HS-5 (cell line): ENCODE data around the gene TNIK.
A peak's percentile ranks its signal among the peaks of the same experiment; 100 is the strongest.
"Not testable (repeated sequence)": the region's sequence is repeated elsewhere in the genome, so short reads cannot be mapped to it uniquely, and the experiment has no call there.

Experiments
- DNase-seq: peaks from one replicate; pipeline ENCODE4 v3.0.0-alpha.2; 2012; ENCODE audit warnings: low read depth

TNIK gene

DNA sequence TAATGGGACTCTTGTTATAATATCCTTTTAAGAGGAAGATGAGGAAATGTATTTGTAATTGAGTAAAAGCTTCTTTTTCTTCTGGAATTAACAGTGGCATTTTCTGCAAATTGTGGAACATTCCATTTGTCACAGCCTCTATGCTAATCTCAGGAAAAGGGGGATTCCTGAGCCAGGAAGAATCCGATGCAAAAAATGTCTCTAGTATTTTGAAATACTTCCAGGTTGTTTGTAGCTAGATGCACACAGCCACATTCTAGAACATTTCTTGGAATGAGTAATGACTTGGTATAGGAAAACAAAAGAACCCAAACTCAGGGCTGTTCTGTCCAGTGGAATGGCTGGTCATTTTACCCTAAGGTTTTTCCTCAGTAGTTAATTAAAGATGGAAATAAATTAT is 335.2 kb downstream of the TNIK start:
- no peak for DNase-seq

DNA sequence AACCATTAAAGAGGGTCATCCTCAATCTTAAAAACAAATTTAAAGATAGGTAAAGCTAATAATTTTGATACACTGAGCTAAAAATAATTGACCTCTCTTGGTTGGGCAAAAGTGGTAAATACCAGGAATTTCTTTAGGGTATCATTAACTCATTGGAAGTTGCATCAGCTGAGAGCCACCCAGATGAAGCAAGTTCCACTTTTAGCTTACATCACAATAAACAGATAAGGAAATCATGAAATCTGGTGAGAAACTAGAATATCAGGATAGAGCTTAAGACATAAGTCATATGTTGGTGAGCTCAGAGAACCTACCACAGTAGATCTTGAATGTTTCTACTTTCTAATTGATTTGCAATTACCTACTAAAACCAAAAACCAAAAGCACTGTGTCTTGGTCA is 336.3 kb downstream of the TNIK start:
- no peak for DNase-seq

DNA sequence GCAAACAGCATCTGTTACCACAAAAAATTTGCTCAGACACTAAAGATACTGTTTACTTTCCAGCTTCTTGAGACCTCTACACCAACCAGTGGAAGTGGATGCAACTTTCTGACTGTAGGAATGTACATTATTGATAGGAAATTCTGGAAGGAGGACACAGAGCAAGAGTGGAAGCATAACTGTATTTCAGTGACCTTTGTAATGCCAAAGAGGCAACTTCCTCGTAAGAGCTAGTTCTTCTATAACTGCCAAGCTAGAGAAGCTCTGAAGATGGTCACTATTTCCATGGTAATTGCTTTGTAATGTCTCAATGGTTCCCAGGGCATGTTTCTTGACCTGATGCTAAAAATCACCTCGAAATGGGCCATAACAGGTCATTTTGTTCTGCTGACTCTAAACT is 337.3 kb downstream of the TNIK start:
- no peak for DNase-seq

DNA sequence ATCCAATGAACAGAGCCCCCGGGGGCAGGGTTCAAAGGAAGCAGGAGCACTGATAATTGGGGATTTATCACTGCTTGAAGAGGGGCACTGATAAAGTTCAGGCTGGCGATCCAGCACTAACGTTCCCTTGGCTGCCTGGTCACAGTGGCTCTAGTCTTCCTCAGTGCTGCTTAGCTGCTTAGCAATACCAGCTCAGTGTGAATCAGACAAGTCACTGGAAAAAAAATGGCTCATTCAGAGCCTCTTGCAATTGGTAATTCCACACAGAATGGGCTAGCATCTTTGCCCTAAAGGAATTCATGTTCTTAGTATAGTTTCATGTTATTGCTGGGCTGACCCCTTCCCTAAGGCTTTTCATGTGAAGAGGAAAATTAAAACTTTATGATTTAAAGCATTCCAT is 338.0 kb downstream of the TNIK start:
- no peak for DNase-seq

DNA sequence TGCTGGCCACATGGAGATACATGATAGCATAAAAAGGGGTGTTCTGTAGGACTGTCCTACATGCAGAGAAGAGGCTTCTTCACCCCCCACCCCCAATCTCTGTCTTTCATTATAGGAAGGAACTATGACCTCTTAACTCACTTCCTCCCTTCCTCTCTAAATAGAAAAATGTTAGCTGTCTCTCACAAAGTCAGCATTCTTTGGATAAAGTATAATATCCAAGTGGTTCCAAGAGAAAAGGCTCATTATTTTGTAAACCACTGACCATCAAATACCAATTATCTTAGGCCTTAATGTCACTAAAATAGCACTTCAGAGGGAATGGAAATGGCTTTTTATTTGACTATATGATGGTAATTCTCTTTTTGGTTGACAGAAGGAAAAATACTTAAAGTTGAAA is 338.4 kb downstream of the TNIK start:
- no peak for DNase-seq

DNA sequence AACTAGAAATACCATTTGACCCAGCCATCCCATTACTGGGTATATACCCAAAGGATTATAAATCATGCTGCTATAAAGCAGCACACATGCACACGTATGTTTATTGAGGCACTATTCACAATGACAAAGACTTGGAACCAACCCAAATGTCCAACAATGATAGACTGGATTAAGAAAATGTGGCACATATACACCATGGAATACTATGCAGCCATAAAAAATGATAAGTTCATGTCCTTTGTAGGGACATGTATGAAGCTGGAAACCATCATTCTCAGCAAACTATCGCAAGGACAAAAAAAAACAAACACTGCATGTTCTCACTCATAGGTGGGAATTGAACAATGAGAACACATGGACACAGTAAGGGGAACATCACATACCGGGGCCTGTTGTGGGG is 340.8 kb downstream of the TNIK start:
- not testable (repeated sequence) for DNase-seq

DNA sequence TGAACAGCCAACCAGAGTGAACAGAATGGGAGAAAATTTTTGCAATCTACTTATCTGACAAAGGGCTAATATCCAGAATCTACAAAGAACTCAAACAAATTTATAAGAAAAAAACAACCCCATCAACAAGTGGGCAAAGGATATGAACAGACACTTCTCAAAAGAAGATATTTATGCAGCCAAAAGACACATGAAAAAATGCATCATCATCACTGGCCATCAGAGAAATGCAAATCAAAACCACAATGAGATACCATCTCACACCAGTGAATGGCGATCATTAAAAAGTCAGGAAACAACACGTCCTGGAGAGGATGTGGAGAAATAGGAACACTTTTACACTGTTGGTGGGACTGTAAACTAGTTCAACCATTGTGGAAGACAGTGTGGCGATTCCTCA is 341.2 kb downstream of the TNIK start:
- not testable (repeated sequence) for DNase-seq

DNA sequence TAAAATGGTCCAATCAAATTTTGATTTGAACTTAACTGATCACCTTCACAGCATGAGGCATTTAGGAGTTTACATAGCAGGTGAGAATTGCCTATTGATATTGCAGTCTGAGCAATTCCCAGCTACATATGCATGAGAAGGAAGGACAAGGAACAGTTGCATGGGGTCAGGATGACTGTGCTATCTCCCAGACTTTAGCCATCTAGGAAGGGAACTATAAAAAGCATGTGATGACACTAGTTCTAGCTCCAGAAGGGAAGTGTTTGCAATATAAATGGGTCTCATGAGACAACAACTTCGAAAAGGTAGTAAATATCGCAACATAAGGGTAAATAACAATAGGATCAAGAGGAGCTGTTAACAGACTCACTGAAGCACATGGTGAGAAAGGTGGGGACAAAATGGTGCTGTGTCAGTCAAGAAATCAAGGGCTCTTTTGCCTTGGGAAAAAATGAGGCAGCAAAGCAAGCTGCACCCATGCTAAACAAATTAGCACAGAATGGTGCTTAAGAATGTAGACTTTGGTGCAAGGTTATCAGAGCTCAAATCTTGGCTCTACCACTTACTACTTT is 343.3 kb downstream of the TNIK start:
- DNase-seq: no peak

DNA sequence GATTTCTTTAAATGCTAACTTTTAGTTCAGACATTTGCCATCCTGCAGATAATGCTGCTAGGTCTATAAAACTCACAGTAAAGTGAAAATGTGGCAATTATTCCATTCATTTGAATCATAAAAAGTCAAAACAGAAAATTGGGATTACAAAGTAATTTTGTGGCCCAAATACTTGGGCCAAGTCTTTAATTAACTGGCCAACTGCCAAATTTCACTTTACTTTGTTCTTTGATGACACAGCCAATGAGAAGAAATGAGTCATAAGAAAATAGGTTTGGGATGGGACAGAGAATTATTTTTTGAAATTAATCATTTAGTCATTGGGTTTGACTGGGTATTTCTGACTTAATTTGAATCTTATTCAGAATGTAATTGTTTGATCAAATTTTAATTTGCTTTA is 343.8 kb downstream of the TNIK start:
- no peak for DNase-seq

DNA sequence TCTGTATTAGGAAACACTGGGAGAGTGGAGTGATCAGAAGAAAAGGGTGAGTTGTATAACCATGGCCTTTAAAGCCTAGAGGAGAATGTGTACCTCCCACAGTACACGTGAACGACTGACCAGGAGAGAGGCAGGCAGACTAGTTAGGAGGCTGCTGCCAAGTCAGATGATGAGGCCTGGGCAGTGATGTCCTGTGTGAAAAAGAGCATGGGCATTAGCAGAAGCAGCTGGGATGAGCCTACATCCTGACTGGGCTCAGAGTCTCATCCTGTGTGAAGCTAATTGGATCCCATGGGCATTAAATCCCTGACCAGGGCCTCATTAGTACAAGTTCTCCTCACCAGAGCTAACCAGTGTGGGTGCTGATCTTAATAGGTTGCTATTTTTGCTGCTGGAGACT is 344.5 kb downstream of the TNIK start:
- DNase-seq: no peak

DNA sequence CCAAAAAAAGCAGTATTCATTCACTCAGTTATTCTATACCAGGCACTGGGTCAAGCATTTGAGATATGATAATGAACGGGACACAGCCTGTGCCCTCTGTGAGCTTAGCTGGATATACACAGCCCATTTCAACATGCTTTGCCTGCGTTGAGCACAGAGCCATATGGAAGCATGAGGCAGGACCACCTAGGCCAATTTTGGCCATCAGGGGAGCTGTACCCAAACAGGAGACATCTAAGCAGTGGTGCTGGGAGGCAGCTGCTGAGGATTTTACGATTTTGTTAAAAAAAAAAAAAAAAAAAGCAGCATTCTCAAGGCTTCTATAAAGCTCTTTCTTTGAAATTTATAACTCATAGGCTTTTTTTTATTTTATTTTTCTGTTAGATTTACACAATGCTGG is 346.5 kb downstream of the TNIK start:
- DNase-seq: no peak

DNA sequence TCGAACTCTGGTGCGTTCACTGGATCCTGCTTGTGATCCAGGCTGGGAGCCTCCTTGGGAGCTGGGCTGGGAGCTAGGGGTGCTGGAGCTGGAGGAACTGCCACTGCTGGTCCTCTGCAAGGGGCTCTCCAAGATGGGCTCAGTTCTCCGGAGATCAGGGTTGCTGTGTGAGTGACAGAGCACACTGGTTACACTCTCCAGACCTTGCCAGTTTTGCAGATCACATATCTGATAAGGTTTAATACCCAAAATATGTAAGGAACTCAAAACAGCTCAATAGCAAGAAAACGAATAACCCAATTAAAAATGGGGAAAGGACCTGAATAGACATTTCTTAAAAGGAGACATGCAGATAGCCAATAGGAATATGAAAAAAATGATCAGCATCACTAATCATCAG is 349.5 kb downstream of the TNIK start:
- DNase-seq: no peak

DNA sequence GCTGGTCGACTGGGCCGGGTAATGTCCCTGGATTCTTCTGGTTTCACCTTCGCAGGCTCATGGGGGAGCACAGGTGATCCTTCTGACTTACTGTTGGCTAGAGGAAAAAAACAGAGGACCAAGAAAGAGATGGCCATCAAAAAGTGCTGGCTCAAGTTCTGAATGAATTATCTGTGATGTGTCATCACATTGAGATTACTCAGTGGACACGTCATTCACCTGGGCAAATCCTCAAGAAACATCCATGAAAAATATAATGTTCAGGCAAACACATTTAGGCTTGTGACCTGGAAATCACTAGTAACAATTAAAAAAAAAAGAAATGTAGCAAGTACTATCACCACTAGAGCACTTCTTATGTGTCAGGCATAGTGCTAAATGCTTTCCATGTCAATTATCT is 352.1 kb downstream of the TNIK start:
- peak; percentile 55 for DNase-seq

DNA sequence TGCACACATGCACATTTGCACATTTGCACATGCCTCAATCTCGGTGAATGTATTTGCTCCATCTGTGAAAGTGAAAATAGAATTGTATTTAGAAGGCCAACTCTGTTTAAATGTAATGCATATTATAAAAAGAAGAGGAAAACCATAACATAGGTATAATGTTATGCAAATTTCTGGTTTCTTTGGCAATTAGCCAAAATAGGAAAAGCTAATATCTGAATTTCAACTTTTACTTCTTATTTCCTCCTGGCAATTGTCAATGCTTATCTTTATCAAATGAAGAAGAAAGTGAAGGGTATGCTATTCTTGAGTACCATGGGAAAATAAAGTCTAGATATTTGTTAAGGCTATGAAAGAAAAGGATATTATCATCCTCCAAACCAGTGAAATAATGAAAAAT is 357.0 kb downstream of the TNIK start:
- DNase-seq: no peak

DNA sequence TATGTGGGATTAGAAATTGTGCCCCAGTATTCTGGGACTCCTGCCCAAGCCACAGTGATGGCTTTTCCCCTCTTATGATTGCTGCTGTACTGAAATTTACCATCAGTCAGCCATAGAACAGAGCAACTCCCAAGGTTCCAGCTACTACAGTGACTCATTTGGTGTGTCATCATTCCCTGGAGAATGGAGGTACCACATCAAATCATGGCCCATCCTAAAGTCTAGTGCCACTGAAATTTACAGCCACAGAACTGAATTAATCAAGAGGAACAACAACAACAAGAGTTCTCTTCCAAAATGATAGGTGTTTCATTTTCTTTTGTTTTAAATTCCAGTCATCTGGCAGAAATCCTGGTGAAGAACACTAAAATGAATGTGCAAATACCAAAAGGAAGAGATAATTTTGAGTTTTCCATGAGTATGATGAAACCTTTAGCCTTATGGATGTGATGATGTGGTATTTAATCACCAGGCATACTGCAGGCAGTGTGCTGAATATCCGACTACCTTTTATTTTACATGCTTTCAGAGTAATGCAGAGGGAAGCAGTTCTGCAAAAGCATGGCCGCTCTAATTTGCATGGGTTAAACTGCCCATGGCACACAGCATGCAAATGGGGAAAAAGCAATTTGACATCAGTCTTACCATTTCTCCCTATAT is 358.1 kb downstream of the TNIK start:
- DNase-seq: peak; percentile 83

DNA sequence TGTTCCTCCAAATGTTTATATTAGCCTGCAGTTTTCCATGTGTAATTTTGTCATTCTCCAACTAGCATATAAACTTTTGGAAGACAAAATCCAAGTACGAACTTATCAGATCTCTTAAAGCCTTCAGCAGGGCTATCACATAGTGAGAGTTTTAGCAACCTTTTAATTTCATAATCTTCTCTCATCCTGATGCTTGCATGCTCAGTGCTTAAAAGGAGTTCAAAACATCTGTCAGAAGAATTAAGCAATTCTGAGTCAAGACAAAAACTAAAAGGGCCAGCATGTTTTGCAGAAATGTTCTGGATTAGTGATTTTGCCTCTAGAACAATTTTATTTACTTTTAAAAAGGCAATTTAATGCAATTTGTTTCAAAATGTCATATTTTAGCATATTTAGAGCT is 360.3 kb downstream of the TNIK start:
- no peak for DNase-seq

DNA sequence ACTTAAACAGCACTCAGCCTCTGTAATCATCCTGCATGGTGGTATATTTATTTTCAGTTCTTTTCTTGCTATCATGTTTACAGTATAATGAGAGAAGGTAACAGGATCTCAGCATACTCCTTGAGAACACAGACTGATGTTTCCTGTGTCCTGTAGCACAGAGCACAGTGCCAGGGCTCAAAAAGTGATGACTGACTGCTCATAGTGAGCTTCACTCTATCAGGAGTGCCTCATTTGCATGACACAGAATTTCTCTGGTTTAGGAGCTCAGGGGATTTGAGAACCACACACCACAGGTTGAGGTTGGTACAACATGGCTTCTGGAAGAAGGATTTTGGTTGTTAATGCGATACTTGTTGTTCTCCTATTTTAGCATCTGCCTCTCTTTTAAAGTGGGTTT is 365.1 kb downstream of the TNIK start:
- no peak for DNase-seq

DNA sequence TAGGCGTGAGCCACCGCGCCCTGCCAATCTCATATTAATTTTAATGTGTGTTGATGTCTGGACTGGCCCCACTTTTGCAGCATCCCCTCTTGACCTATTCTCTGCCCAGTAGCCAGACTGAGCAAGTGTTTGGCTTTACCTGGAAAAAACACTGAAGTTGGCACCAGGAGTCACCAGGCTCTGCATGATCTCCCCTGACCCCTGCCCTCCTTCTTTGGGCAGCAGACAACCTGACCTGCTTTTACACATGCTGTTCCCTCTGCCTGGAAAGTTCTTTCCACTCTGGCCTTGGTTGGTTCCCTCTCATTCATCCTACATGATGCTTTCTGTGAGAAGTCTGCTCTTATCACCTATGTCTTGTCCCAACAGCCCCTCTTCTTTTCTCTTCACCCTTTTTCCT is 365.8 kb downstream of the TNIK start:
- no peak for DNase-seq

DNA sequence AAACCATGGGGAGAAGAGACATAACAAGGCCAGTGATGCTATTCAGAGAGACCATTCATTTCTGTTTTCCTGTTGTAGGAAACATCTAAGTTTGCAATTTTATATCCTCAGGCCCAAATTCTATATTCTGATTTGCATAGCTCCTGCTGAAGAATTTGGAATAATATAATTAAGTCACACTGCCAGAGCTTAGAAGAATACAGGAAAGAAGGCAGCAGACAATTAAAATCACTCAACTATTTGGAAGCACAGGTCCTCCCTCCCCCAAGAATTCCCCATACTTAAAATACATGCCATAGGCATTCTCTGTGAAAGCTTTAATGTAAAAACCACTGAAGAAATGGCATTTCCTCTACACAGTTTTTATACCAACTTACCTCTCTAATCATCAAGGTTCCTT is 366.7 kb downstream of the TNIK start:
- DNase-seq: no peak

DNA sequence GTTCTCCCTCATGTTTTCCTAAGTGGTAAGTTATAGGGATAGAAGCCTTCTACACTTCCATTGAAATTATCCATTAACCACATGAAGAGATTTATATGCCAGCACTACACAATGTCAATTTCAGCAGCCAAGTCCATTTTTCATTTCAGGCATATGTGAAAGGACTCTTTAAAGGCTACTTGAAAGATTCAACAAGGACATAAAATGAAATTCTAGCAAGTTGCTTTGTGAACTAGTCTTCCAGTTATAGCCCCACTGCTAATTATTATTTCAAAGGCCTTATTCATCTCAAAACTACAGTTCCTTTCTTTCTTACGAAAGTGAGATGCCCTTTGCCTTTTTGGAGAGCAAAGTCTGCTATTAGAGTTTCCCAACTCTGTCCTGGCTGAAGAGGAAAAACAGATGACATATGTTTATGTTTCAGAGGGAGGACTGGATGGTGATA is 367.7 kb downstream of the TNIK start:
- no peak for DNase-seq

DNA sequence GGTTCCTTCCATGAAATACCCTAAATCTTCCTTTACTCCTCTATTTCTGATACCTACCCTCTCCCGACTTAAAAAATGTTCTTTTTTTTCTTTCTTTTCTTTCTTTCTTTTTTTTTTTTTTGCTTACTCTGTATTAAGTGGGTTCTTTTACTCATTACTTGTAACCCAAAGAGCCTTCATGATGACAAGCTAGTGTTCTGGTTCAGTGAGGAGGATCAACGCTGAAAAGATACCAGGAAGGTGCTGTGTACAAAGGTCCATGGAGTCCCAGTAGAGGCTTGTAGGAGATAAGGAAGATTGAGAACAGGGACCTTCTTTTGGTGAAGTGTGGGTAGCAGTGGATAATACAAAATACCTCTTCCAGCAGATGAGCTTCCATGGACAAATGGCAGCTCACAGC is 369.9 kb downstream of the TNIK start:
- no peak for DNase-seq

DNA sequence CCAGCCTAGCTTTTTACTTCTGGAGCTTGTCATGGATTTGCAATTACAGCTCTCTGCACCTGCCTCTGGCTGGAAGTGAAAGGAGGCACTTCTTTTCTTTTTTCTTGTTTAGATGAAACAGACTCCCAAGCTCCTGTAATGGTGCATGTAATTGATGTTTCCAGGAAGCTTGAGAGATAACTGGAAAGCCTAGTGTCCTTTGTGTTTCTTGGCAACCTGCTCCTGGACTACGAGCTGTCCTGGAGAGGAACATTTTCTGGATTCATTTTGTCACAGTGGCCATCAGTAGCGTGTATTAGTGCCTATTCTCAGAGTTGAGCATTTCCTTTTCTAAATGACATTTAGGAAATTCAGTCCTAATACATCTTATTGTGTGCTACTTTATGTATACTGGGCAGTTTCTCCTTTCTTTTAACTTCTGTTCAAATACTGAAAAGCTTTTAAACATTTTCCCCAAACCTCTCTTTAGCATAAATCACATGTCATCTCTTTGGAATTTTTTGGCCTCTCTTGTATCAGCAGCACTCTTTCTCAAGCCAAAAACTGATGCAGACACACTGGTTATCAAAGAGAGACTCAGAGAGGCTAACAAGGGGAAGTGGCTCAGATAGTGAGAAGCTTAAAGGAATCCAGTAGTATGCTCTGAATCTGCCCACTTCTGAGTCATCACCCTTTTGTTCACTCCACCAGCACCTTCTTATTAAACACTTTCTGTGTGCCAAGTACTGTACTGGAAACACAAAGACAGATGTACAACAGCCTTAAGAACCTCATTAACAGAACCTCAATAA is 371.0 kb downstream of the TNIK start:
- DNase-seq: peak; percentile 91

DNA sequence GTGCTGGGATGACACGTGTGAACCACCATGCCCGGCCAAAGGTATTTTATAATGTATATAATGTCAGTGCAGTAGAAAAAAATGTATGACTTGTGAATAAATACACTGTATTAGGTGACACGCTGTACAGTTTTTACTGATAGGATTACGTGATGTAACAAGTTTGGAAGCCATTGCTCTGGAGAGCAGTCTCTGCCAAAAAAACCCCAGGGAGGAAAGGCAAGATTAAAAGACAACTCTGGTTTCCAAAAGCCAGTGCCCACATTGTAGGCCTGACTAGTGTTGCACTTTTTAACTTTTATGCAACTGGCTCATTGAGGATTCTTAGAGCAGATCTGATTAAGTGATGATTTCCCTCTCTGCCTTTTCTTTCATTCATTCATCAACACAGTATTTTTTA is 371.7 kb downstream of the TNIK start:
- DNase-seq: no peak

DNA sequence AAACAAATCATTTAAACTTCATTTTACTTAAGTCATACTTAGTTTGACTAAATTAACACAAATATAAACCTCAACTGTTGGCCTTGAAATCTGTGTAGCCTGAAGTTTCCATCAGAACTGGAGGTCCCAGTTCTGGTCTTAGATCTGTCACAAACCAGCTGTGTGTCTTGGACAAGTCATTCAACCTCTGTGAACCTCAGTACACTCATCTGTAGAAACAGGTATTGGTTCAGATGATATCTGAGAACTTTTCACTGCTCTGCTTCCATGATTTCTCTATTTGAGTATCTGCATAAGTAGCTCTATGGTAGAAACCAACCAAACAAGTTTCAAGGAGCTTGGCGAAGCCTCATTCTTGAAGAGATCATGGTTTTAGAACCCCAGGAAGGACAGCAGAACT is 373.3 kb downstream of the TNIK start:
- DNase-seq: no peak
